ENCODE measurements around the gene BCOR.

Gene BCOR

DNA sequence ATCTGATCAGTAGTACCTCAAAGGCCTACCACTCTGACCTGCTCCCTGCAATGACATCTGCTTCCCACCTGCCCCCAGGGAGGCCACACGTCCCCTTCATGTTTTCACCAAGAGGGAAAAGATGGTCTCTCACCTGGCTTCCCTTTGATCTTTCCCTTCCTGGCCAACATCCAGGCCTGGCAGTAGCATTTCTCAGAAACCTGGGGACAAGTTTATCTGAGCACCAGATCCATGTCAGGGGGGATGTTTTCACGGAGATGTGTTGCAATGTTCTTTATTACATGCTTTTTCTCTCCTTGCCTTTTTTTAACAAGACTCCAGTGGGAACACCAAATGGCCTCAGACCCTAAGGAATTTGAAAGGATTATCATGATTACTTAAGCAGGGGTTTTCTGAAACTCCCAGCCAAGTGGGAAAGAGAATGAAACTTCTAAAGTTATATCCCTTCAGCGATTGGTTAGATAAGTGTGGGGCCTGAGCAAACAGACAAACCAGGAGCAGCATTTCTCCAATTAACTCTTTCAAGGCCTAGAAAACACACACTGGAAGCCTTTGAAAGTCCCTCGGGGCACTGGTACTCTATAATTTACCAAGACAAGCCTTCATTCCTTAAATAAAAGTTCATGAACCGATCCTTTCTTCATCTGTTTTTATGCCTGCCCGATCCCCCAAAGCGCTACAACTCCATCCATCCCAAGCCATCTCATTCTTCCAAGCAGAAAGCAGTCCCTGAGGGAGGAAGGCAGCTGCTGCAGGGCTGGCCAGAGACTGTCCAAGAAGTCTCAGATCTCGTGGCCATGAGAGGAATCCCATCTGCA lies 94.1 kb downstream of the BCOR start:
- DNase-seq (ENCODE audit: low read depth) = no peak

DNA sequence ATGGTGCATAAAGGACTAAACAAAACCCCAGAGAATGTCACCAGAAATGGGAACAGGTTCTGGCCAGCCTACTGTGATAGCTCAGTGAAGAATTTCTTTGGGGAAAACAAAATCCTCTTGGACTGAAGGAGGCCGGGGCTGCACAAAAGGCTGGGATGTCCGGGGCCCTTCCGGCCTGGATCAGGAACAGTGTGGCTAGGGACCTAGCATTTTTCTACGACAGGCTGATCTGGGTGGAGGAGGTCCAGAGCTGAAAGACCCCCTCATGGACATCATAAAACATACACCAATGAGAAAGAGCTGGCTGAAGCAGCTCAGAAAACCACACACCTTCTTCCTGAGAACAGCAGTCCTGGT lies 94.7 kb downstream of the BCOR start:
- DNase-seq (ENCODE audit: low read depth) = no peak

Measured in GM04504 (cell line).